Aorta (tissue), 5 donors: Measurements from ENCODE around the gene HNRNPH1. TPM values are rescaled to one million over a fixed set of nuclear protein-coding genes. Genes with fewer than 3 reads are reported as not detected.
A peak's percentile ranks its signal among the peaks of the same experiment; 100 is the strongest.

ENCODE experiments used
- ATAC-seq: fragments of 200-7000 bp; cut with Tn5 transposase; one replicate; pipeline ENCODE4 v1.9.1; 2022; ENCODE audit warnings: moderate library complexity; ENCODE audit not compliant: low FRiP score
- DNase-seq, 2 donors: peaks; one replicate each; pipeline ENCODE4 v3.0.0-alpha.2; 2020
- H3K27ac ChIP-seq, 2 donors: one replicate each; pipeline ENCODE4 v1.5.1; 2013; ENCODE audit warnings: low read length in 2 of 2, mild to moderate bottlenecking in 2 of 2, moderate library complexity in 2 of 2, control low read depth in 1 of 2, inconsistent platforms in 1 of 2, low read depth in 1 of 2
- H3K27me3 ChIP-seq, 2 donors: one replicate each; pipeline ENCODE4 v1.6.1; 2013; ENCODE audit warnings: control low read depth in 1 of 2, low read length in 1 of 2, mild to moderate bottlenecking in 1 of 2, moderate library complexity in 1 of 2; ENCODE audit not compliant: insufficient read depth in 2 of 2, control insufficient read depth in 1 of 2
- H3K36me3 ChIP-seq, 2 donors: one replicate each; pipeline ENCODE4 v1.6.1; 2013; ENCODE audit warnings: control low read depth in 1 of 2, low read length in 1 of 2, mild to moderate bottlenecking in 1 of 2; ENCODE audit not compliant: insufficient read depth in 2 of 2, control insufficient read depth in 1 of 2
- H3K4me1 ChIP-seq, 2 donors: one replicate each; pipeline ENCODE4 v1.6.1; 2013; ENCODE audit warnings: low read length in 2 of 2, control low read depth in 1 of 2, mild to moderate bottlenecking in 1 of 2, moderate library complexity in 1 of 2; ENCODE audit not compliant: insufficient read depth in 2 of 2, control insufficient read depth in 1 of 2
- H3K4me3 ChIP-seq, 2 donors: one replicate each; pipeline ENCODE4 v1.5.1; 2013; ENCODE audit warnings: low read length in 2 of 2, control low read depth in 1 of 2, mild to moderate bottlenecking in 1 of 2
- H3K9me3 ChIP-seq: one replicate; pipeline ENCODE4 v1.6.1; 2013; ENCODE audit warnings: mild to moderate bottlenecking, low read length; ENCODE audit not compliant: control insufficient read depth
- WGBS, 2 donors: extraction: QIAGEN DNeasy Blood & Tissue Kit; methylation state at CpG; one replicate each; pipeline ENCODE4 v1.1.7; 2013; 5-methylcytosine and 5-hydroxymethylcytosine counted together
- intact Hi-C, 2 donors: fragments of 100-400 bp; cut with DNase I; formaldehyde crosslinking; loops; one replicate each; pipeline versions ENCODE4 v1.14.2 to v1.15.0; 2022
- polyA plus RNA-seq, 2 donors: library from polyadenylated mRNA; stranded (reverse); fragments of 200-250 nt; gene quantifications; one replicate each; pipeline ENCODE4 v1.2.3, GENCODE V29; 2013
- total RNA-seq, 2 donors: library from RNA; stranded (reverse); fragmentation: NEBNext Ultra II Directional; extraction: Animal tissue kit (Norgen Biotek cat#: 25700); gene quantifications; one replicate each; pipeline ENCODE4 v1.2.1, GENCODE V29; 2021
- donor health status: healthy with polysubstance abuse.
- donor health status: Bipolar disorder and iron deficiency.
- donor health status: DM: no; HTN: no; CAD: no.
- donor health status: DM: no; HTN: no; CAD: no.
- donor health status: DM: yes; HTN: yes; CAD: no.

HNRNPH1 gene
- total and polyA plus RNA-seq, 4 donors = 141 to 680 (median 404) TPM

- H3K27ac ChIP-seq = no peak overlapping the region
- no peak overlapping the region for H3K4me3 ChIP-seq
- no peaks in the 10 kb centered on the region for H3K27me3 ChIP-seq
- 91% methylated on average over 18 of the region's 18 CpGs for WGBS, 2 donors
- H3K36me3 ChIP-seq = peaks cover 0 to 6% of the 10 kb centered on the region in 2 donors
- no peak for ATAC-seq
- intact Hi-C loops = no loop called here
- H3K4me1 ChIP-seq = no peaks in the 10 kb centered on the region
- no peaks in the 10 kb centered on the region for H3K9me3 ChIP-seq
- no peak for DNase-seq
These were observed 21.4 kb downstream of the HNRNPH1 start for GRCh38 chr5:179601871-179602625.

GRCh38 chr5:179599973-179600372 is 23.5 kb downstream of the HNRNPH1 start:
- no peaks in the 10 kb centered on the region for H3K27me3 ChIP-seq
- H3K36me3 ChIP-seq = peaks cover 0 to 5% of the 10 kb centered on the region in 2 donors
- intact Hi-C loops = no loop called here
- WGBS, 2 donors = 79 to 85% methylated on average over 9 of the region's 9 CpGs
- no peaks in the 10 kb centered on the region for H3K4me1 ChIP-seq
- peak in 1 of 2 donors; percentile 51 for DNase-seq
- no peak overlapping the region for H3K4me3 ChIP-seq
- no peak for ATAC-seq
- H3K27ac ChIP-seq = no peak overlapping the region
- H3K9me3 ChIP-seq = no peaks in the 10 kb centered on the region

GRCh38 chr5:179599566-179599965 is 23.9 kb downstream of the HNRNPH1 start:
- no peak for ATAC-seq

GRCh38 chr5:179599100-179599499 is 24.4 kb downstream of the HNRNPH1 start:
- no peak for DNase-seq
- Histone ChIP-seq H3K27me3 (no peaks in the 10 kb centered on the region), H3K4me1 (no peaks in the 10 kb centered on the region), H3K9me3 (no peaks in the 10 kb centered on the region), H3K4me3 (no peak overlapping the region), H3K27ac (no peak overlapping the region), H3K36me3 (peaks cover 0 to 7% of the 10 kb centered on the region in 2 donors)
- ATAC-seq = no peak
- 71 to 76% methylated on average over 9 of the region's 9 CpGs for WGBS, 2 donors
- intact Hi-C loops = no loop called here

More at GRCh38 chr5:179599566-179599965, 23.9 kb downstream of the HNRNPH1 start:
- 85 to 89% methylated on average over 16 of the region's 16 CpGs for WGBS, 2 donors
- Histone ChIP-seq H3K27ac (no peak overlapping the region), H3K4me3 (no peak overlapping the region), H3K27me3 (no peaks in the 10 kb centered on the region), H3K4me1 (no peaks in the 10 kb centered on the region), H3K36me3 (peaks cover 0 to 7% of the 10 kb centered on the region in 2 donors), H3K9me3 (no peaks in the 10 kb centered on the region)
- intact Hi-C loops = no loop called here
- no peak for DNase-seq

- Histone ChIP-seq H3K4me3 (no peak overlapping the region), H3K4me1 (no peaks in the 10 kb centered on the region), H3K9me3 (no peaks in the 10 kb centered on the region), H3K36me3 (peaks cover 4 to 7% of the 10 kb centered on the region in 2 donors), H3K27me3 (no peaks in the 10 kb centered on the region), H3K27ac (no peak overlapping the region)
- ATAC-seq = no peak
- no peak for DNase-seq
- WGBS, 2 donors = 87 to 90% methylated on average over 12 to 13 of the region's 13 CpGs
- intact Hi-C loops = no loop called here
These were observed 27.1 kb downstream of the HNRNPH1 start for GRCh38 chr5:179596421-179596820.

GRCh38 chr5:179595916-179596315 is 27.6 kb downstream of the HNRNPH1 start:
- H3K36me3 ChIP-seq = peaks cover 4 to 7% of the 10 kb centered on the region in 2 donors
- WGBS, 2 donors = 65 to 67% methylated on average over 6 of the region's 6 CpGs
- H3K4me1 ChIP-seq = no peaks in the 10 kb centered on the region
- H3K27ac ChIP-seq = no peak overlapping the region
- DNase-seq (no peak), ATAC-seq (no peak)
- intact Hi-C loops = no loop called here
- H3K4me3 ChIP-seq = no peak overlapping the region
- H3K9me3 ChIP-seq = no peaks in the 10 kb centered on the region
- H3K27me3 ChIP-seq = no peaks in the 10 kb centered on the region

GRCh38 chr5:179588166-179588565 is 35.3 kb downstream of the HNRNPH1 start:
- no peak overlapping the region for H3K4me3 ChIP-seq
- 77 to 89% methylated on average over 3 of the region's 3 CpGs for WGBS, 2 donors
- peaks cover 0 to 11% of the 10 kb centered on the region in 2 donors for H3K36me3 ChIP-seq
- H3K27ac ChIP-seq = no peak overlapping the region
- no peaks in the 10 kb centered on the region for H3K4me1 ChIP-seq
- DNase-seq (peak in 1 of 2 donors; percentile 11), ATAC-seq (no peak)
- intact Hi-C loops = no loop called here
- H3K9me3 ChIP-seq = no peaks in the 10 kb centered on the region
- H3K27me3 ChIP-seq = no peaks in the 10 kb centered on the region

GRCh38 chr5:179585941-179586401 is 37.5 kb downstream of the HNRNPH1 start:
- 88 to 90% methylated on average over 9 of the region's 9 CpGs for WGBS, 2 donors
- ATAC-seq = no peak
- peaks cover 0 to 14% of the 10 kb centered on the region in 2 donors for H3K36me3 ChIP-seq
- intact Hi-C loops = no loop called here
- H3K9me3 ChIP-seq = no peaks in the 10 kb centered on the region
- H3K27me3 ChIP-seq = no peaks in the 10 kb centered on the region
- no peak overlapping the region for H3K4me3 ChIP-seq
- H3K27ac ChIP-seq = no peak overlapping the region
- no peaks in the 10 kb centered on the region for H3K4me1 ChIP-seq
- peak; percentile 15 to 65 for DNase-seq
